ENCODE results near the gene FOXD1. TPM values are rescaled to one million over a fixed set of nuclear protein-coding genes. Genes with fewer than 3 reads are reported as not detected.

Gene FOXD1
- total RNA-seq, 4 donors from 2014 or later: not detected

- peak; percentile 71 for DNase-seq
- 6% methylated on average over 56 of the region's 70 CpGs; no CpG with 5 or more reads in 1 of the 2 donors for WGBS, 2 donors (ENCODE audit: low coverage in 1 of 2)
Observed at GRCh38 chr5:73451224-73452130, 2.9 kb upstream of the FOXD1 start.

GRCh38 chr5:73450672-73451223 lies 2.2 kb upstream of the FOXD1 start:
- peaks cover 89% of the 10 kb centered on the region for H3K27me3 ChIP-seq

More at GRCh38 chr5:73451224-73452130, 2.9 kb upstream of the FOXD1 start:
- Histone ChIP-seq H3K9me3 (no peaks in the 10 kb centered on the region), H3K36me3 (no peaks in the 10 kb centered on the region), H3K27ac (no peak overlapping the region), H3K4me3 (peak overlapping the region in 1 of 4 donors; percentile 6), H3K27me3 (peaks cover 89% of the 10 kb centered on the region), H3K4me1 (peaks cover 0 to 23% (median 21%) of the 10 kb centered on the region in 4 donors)
- TF ChIP-seq POLR2AphosphoS5 (IDR thresholded peaks at IDR 0.05) (no peak), CTCF (IDR thresholded peaks at IDR 0.05) (peak; percentile 78 to 92 (median 90)), POLR2A (IDR thresholded peaks at IDR 0.05) (no peak)
- intact Hi-C loops (cut with DNase I; ENCODE audit: low total_unique reads): loop anchor here (5.0 kb wide), 1 partner anchor 234 kb away; no protein-coding TSS in a partner anchor
- in situ Hi-C loops (cut with MboI; ENCODE audit: low pct_ligation_motif_present in 1 of 4, low pct_unique_long_range_greater_than_20kb in 1 of 4, low sequenced_read_pairs in 3 of 4): no loop called here

GRCh38 chr5:73450137-73450536 lies 1.6 kb upstream of the FOXD1 start:
- no peak for TF ChIP-seq POLR2A (IDR thresholded peaks at IDR 0.05)
- intact Hi-C loops (cut with DNase I; ENCODE audit: low total_unique reads): loop anchor here (5.0 kb wide), 1 partner anchor 233 kb away; no protein-coding TSS in a partner anchor
- Histone ChIP-seq H3K27me3 (peaks cover 90% of the 10 kb centered on the region), H3K9me3 (no peaks in the 10 kb centered on the region), H3K27ac (no peak overlapping the region), H3K36me3 (no peaks in the 10 kb centered on the region), H3K4me3 (no peak overlapping the region), H3K4me1 (peaks cover 0 to 24% (median 22%) of the 10 kb centered on the region in 4 donors)
- in situ Hi-C loops (cut with MboI; ENCODE audit: low pct_ligation_motif_present in 1 of 4, low pct_unique_long_range_greater_than_20kb in 1 of 4, low sequenced_read_pairs in 3 of 4): no loop called here
- 10 to 13% methylated on average over 7 of the region's 7 CpGs for WGBS, 2 donors (ENCODE audit: low coverage in 1 of 2)
- DNase-seq: no peak

More at GRCh38 chr5:73450672-73451223, 2.2 kb upstream of the FOXD1 start:
- Histone ChIP-seq H3K9me3 (no peaks in the 10 kb centered on the region), H3K36me3 (no peaks in the 10 kb centered on the region), H3K27ac (no peak overlapping the region), H3K4me3 (no peak overlapping the region), H3K4me1 (peaks cover 0 to 24% (median 22%) of the 10 kb centered on the region in 4 donors)
- 13 to 23% methylated on average over 16 to 27 of the region's 27 CpGs for WGBS, 2 donors (ENCODE audit: low coverage in 1 of 2)
- no peak for DNase-seq
- in situ Hi-C loops (cut with MboI; ENCODE audit: low pct_ligation_motif_present in 1 of 4, low pct_unique_long_range_greater_than_20kb in 1 of 4, low sequenced_read_pairs in 3 of 4): no loop called here
- intact Hi-C loops (cut with DNase I; ENCODE audit: low total_unique reads): loop anchor here (5.0 kb wide), 1 partner anchor 233 kb away; no protein-coding TSS in a partner anchor
- TF ChIP-seq POLR2AphosphoS5 (IDR thresholded peaks at IDR 0.05) (peak in 1 of 3 donors; percentile 28), EP300 (IDR thresholded peaks at IDR 0.05; ENCODE audit: low read depth) (no peak), CTCF (IDR thresholded peaks at IDR 0.05) (no peak), POLR2A (IDR thresholded peaks at IDR 0.05) (no peak)

- intact Hi-C loops (cut with DNase I; ENCODE audit: low total_unique reads): loop anchor here (10.0 kb wide), 1 partner anchor 143 kb away; no protein-coding TSS in a partner anchor
- 1% methylated on average over 52 of the region's 127 CpGs; no CpG with 5 or more reads in 1 of the 2 donors for WGBS, 2 donors (ENCODE audit: low coverage in 1 of 2)
- H3K27me3 ChIP-seq: peaks cover 92% of the 10 kb centered on the region
- TF ChIP-seq POLR2A (IDR thresholded peaks at IDR 0.05): no peak
- no peak for TF ChIP-seq EP300 (IDR thresholded peaks at IDR 0.05; ENCODE audit: low read depth)
- TF ChIP-seq POLR2AphosphoS5 (IDR thresholded peaks at IDR 0.05): no peak
- no peak for TF ChIP-seq CTCF (IDR thresholded peaks at IDR 0.05)
- no peaks in the 10 kb centered on the region for H3K36me3 ChIP-seq
- H3K4me3 ChIP-seq: peak overlapping the region in 3 of 4 donors; percentile 23 to 56 (median 39)
- H3K9me3 ChIP-seq: no peaks in the 10 kb centered on the region
- peak; percentile 25 for DNase-seq
- H3K27ac ChIP-seq: no peak overlapping the region
- in situ Hi-C loops (cut with MboI; ENCODE audit: low pct_ligation_motif_present in 1 of 4, low pct_unique_long_range_greater_than_20kb in 1 of 4, low sequenced_read_pairs in 3 of 4): loop anchor here (10.0 to 25.0 kb wide), 4 partner anchors 135 to 235 kb away; no protein-coding TSS in a partner anchor
- peaks cover 0 to 24% (median 22%) of the 10 kb centered on the region in 4 donors for H3K4me1 ChIP-seq
Observed at GRCh38 chr5:73447530-73448462, 781 bp downstream of the FOXD1 start.
